Stimulated activated CD8-positive, alpha-beta memory T cell treated with anti-CD3 and anti-CD28 coated beads, Interleukin-4, amount 100 ng/mL, for 48 hours (primary cell): ENCODE measurements around the gene THSD8.

Source experiments
- DNase-seq: peaks from one replicate; pipeline ENCODE4 v3.0.0-alpha.2; 2020

The THSD8 gene

DNA sequence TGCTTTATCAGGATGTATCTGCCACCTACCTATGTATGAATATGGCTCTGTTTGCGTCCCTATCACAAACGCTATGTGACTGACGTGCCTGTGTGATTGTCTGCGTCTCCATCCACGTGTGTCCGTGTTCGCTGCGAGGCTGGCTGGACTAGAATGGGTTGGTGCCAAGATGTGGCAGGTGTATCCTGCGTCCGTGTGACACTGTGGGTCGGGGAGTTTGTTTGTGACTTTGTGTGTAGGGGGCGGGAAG lies 19.8 kb upstream of the THSD8 start:
- no peak for DNase-seq

DNA sequence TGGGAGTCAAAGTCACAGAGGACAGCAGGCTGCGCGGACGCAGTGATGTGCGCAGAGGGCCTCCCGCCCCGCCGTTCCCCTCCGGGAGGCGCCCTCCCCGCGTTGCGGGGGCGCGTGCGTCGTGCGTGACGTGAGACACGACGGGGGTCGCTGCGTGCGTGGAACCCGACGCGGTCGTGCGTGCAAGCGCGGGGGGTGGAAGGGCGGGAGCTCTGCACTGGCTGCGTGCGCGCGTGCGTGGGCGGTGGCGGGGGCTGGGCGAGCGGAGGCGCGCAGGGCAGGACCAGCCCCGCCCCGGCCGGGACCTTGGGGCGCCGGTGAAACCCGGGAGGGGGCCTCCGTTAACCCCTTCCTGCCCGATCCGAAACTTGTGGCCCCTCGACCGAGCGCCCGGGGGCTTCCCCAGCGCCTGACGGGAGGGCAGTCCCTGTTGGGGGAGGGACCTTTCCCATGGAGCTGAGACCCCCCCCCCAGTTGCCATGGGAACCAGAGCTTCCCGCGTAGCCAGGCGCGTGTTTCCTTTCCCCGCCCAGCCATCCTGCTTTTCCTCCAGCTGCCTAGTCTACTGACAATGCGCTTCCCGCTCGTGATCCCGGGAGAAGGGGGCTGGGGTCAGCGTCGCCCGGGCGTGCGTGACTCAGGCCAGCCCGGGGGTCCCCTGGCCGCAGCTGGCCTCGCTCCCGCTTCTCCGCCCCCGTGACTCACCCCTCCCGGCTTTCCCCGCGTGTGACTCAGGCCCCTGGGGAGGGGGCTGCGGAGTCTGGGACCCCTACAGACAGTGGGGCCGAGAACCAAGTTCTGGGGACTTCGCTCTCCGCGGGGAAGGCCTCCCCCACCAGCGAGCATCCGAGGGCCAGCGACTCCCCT lies 19.2 kb upstream of the THSD8 start:
- peak; percentile 94 for DNase-seq

GRCh38 chr19:12783291-12783848 lies 18.5 kb upstream of the THSD8 start:
- DNase-seq: no peak

- DNase-seq: peak; percentile 58
These were observed 17.9 kb upstream of the THSD8 start for GRCh38 chr19:12783849-12784393.

GRCh38 chr19:12784394-12784870 lies 17.4 kb upstream of the THSD8 start:
- DNase-seq: no peak

DNA sequence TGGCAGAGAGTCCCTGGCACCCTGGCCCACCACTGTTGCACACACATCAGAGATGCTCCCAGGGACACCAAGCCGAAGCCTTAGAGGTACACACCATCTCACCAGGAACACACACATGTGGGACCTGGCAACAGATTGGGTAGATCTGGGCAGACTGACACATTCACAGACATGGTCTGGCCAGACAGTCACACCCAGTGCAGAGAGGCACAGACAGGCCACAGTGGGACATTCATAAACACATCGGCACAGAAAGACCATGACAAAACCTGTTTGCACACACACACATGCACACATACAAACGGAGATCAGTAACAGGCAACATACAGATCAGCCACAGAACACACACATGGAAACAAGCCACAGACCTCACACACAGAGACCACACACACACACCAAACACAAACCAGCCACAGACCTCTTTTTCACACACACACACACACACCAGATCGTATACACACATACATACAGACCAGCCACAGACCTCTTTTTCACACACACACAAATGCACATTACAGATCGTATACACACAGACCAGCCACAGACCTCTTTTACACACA lies 16.9 kb upstream of the THSD8 start:
- DNase-seq: peak; percentile 53

DNA sequence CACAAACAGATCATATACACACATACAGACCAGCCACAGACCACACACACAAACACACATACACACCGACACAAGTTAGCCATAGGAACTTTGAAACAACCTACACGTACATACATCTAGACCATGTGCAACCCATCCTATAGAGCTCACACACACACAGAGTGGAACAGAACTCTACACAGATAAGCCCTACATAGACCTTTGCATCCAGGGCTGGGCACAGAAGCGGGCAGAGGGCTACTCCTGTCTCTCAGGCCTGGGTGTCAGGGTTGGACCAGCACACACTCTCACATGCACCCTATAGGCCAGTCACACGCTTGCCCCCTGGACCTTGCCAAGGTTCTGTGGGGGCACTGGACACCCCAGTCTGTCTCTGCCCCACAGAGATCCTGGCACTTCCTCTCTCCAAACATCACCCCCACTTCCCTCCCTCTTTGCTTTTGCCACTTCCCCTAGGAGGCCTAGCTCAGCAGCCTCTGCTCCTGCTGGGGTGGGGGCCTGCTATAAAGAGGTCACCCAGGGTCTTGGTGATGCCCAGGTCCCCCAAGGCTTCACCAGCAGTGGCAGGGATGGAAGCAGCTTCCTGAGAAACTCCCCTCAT lies 16.3 kb upstream of the THSD8 start:
- peak; percentile 37 for DNase-seq

- peak; percentile 33 for DNase-seq
These were observed 15.6 kb upstream of the THSD8 start for GRCh38 chr19:12786141-12786870.

DNA sequence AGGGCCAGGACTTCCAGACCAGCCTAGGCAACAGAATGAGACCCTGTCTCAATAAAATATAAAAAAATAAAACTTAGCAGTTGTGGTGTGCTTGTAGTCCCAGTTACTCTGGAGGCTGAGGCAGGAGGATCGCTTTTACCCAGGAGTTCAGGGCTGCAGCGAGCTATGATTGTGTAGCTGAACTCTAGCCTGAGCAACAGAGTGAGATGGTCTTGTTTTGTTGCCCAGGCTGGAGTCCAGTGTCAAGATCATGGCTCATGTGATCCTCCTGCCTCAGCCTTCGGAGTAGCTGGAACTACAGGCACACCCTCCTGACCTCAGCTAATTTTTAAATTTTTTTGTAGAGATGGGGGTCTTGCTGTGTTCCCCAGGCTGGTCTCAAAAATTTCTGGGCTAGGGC lies 14.9 kb upstream of the THSD8 start:
- no peak for DNase-seq

- no peak for DNase-seq
These were observed 14.4 kb upstream of the THSD8 start for GRCh38 chr19:12787458-12787857.

DNA sequence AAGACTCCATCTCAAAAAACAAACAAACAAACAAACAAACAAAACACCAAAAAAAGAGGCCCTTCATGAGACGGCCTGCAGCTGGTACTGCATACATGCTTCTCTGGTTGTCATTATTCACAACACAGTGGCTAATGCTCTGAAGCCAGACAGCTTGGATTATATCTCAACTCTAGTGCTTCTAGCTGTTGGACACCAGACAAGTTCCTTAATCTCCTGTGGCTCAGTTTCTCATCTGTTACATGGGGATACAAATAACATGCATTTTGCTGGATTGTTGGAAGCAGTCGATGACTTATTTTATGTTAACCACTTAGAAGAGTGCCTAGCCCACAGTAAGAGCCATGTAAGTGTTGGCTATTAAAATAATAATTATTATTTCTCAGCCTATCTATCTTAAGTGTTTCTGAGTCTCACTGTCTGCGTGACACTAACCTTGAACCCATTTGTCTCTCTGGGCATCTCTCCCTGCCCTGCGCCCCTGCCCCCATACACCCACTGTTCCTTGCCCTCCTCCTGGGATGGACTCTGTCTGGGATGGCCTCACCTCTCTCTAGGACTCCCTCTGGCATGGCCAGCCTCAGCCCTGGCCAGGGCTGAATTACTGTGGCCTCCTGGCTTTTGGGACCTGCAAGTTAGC lies 13.7 kb upstream of the THSD8 start:
- DNase-seq: no peak

- DNase-seq: peak; percentile 69
These were observed 13.2 kb upstream of the THSD8 start for GRCh38 chr19:12788682-12789097.

- DNase-seq: peak; percentile 64
These were observed 12.6 kb upstream of the THSD8 start for GRCh38 chr19:12789098-12789903.

- peak; percentile 97 for DNase-seq
These were observed 11.8 kb upstream of the THSD8 start for GRCh38 chr19:12789904-12790619.

DNA sequence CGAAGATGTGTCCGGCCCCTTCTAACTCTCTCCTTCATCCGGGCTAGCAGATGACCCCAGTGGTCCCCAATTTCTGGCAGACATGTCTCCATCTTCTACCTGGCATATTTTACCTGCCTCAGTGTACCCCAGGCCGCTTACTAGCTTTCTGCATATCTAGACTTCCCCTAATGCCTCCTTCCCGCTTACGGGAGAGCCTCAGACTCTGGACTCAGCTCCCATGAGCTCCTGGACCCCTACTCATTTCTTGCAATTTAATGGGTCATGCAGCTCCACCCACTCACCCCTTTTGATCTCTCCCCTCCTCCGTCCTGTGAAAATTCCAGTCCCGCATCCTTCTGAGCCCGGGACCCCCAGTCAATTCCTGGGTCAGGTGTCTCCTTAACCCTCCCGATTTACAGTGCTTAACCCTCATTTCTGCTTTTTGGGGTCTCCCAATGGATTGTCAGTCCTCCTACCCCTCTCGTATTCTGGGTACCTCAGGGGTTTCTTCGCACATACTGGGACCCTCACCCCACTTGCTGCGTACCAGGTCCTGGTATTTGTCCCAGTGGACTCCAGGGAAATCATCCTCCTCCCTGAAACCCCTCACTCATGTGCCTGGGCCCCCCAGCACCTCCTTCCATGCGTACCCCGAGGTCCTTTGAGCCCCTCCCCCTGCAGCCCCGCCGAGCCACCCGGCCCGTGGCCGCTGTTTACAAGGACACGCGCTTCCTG lies 11.1 kb upstream of the THSD8 start:
- DNase-seq: peak; percentile 45

- DNase-seq: peak; percentile 98
These were observed 10.4 kb upstream of the THSD8 start, which contains the start of gene JUNB for GRCh38 chr19:12791345-12792050. Gene JUNB (plus strand): TSS chr19:12791486. CDS start chr19:12791772, 286 bp downstream.

DNA sequence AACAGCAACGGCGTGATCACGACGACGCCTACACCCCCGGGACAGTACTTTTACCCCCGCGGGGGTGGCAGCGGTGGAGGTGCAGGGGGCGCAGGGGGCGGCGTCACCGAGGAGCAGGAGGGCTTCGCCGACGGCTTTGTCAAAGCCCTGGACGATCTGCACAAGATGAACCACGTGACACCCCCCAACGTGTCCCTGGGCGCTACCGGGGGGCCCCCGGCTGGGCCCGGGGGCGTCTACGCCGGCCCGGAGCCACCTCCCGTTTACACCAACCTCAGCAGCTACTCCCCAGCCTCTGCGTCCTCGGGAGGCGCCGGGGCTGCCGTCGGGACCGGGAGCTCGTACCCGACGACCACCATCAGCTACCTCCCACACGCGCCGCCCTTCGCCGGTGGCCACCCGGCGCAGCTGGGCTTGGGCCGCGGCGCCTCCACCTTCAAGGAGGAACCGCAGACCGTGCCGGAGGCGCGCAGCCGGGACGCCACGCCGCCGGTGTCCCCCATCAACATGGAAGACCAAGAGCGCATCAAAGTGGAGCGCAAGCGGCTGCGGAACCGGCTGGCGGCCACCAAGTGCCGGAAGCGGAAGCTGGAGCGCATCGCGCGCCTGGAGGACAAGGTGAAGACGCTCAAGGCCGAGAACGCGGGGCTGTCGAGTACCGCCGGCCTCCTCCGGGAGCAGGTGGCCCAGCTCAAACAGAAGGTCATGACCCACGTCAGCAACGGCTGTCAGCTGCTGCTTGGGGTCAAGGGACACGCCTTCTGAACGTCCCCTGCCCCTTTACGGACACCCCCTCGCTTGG lies 9.6 kb upstream of the THSD8 start:
- DNase-seq: peak; percentile 81

DNA sequence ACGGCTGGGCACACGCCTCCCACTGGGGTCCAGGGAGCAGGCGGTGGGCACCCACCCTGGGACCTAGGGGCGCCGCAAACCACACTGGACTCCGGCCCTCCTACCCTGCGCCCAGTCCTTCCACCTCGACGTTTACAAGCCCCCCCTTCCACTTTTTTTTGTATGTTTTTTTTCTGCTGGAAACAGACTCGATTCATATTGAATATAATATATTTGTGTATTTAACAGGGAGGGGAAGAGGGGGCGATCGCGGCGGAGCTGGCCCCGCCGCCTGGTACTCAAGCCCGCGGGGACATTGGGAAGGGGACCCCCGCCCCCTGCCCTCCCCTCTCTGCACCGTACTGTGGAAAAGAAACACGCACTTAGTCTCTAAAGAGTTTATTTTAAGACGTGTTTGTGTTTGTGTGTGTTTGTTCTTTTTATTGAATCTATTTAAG lies 9.0 kb upstream of the THSD8 start:
- DNase-seq: no peak
